CD4-positive, alpha-beta T cell treated with Interleukin-6 for 4 hours (primary cell): ENCODE data around the gene SFTPA2.
"Not testable (repeated sequence)": the region's sequence is repeated elsewhere in the genome, so short reads cannot be mapped to it uniquely, and the experiment has no call there.

Source experiments
- DNase-seq: peaks from one replicate; pipeline ENCODE4 v3.0.0-alpha.2; 2020; ENCODE audit warnings: mixed read lengths

SFTPA2 gene

DNA sequence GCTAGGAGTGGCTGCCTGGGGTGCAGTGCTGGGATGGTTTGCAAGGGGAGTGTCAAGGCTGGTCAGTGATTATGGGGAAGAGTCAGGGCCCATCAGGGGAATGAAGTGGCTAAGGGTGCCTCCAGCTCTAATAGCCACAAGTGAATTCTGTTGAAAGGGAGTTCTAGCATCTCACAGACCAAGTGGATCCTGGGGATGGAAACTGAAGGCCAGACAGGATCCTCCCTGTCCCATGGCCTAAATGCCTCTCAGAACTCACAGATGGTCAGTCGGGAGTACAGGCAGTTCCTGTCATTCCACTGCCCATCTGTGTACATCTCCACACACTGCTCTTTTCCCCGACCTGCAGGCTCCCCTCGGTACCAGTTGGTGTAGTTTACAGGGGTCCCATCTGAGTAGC is 3.2 kb downstream of the SFTPA2 start:
- DNase-seq, result not testable (repeated sequence)

DNA sequence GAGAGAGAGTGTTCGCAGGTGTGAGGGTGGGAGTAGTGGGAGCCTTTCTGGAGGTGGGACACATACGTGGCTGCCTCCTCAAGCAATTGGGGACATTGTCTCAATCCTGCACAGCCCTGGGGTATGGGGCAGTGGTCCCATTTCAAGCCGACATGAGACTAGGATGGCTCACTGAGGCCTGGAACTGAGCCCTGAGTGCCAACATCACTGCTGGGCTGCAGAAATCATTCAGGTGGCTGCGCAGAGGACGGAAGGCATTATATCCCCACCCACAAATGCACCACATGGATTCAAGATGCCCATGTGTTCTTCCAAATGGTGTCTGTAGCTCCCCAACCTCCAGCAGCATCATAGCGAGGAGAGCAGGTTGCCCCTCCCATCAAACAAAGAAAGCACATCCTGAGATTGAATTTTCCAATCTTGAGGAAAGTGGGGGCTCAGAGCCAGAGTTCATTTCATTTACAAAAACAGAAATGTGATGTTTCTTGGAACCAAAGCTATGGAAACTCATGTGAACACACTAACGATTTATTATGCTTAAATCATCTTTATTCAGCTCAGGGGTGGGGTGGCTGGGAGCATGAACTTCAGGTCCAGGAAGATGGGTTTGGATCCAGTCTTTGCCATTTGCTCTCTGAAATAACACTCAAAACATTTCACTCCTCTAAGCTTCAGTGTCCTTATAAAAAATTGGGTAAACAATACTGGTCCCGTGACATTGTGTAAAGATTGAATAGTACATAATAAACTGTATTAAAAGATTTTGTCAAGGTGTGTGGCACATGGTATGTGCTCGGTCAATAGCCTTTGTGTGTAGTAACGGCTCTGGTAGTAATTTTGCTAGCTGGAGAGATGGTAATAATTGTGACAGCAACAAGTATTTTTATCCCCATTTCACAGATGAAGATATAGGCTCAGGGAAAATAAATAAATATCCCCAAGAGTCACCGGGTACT is 4.6 kb downstream of the SFTPA2 start:
- DNase-seq, result no peak

DNA sequence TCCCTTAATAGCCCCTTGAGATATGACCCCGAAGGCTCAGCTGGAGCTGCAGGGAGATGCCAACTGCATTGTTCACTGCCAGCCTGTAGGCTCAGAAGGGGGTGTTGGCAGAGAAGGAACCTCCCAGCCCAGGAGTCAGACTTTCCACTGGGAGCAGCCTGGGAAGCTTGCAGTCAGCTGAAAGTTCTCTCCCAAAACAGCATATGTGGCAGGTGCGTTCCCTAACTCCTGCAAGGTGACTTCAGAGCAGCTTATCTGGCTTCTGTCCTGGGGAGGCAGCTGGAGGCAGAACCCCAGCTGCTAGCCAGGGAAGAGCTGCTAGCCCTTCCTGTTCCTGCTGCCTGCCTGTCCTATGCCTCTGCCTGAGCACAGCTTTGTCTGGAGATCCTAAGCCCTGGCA is 8.1 kb downstream of the SFTPA2 start:
- DNase-seq, result no peak

DNA sequence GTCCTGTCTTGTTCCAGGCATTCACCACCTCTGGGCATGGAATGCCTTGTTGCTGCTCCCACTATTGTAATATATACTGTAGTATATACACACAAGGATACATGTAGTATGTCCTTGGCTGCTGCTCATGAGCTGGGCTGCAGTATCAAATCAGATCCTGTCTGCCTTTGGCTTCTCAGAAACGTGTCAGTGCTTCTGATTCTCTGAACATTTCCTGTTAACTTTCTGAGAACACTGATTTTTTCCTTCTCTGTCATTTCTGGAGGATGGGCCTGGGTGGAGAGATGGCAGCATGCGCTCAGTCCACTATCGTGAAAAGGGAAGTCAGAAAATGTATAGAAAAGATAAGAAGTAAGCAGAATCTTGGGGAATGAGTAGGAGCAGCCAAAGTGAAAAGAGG is 12.2 kb downstream of the SFTPA2 start:
- no peak for DNase-seq

DNA sequence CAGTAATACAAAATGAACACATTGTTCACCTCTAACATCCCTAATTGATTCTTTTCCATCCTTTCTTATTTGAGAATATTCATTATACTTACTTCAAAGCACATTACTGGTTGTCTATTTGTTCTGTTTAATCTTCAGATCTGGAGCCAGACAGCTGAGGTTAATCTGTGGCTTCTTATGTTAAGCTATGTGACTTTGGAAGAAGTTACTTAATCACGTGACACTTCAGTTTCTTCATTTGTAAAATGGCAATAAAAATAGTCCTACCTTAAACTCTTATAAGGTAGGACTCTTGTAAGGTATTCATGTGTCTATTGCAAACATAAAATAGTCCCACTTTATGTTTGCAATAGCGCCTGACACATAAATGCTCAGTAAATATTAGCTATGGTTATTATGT is 13.1 kb downstream of the SFTPA2 start:
- not testable (repeated sequence) for DNase-seq

DNA sequence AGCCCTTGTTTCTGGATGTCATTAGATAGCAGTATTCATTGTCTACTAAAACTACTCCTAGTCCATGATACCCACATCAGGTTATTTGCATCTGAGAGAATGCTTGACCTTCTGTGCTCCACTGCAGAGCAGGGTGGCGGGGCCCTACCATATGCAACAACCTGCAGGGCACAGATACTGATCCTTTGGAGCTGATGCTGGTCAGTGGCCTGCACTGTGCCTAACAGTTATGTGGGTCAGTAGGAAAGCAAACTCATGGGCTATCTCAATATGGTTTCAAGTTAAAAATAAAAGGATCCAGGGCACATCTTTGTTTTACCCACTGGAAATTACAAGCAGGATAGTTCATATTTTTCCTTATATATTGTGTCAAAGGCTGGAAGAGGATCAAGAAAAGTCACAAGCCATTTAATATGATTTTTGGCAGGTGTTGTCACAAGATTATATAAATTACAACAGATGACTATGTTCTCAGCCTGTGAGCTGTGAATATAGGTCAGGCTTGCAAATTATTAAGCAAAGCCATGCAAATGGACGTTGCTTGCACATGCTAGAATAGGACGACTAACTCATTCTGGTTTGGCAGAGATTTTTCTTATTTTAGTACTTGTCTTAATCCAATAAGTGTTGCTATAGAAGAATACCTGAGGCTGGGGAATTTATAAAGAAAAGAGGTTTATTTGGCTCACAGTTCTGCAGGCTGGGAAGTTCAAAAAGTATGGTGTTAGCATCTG is 15.1 kb downstream of the SFTPA2 start:
- DNase-seq, result not testable (repeated sequence)

DNA sequence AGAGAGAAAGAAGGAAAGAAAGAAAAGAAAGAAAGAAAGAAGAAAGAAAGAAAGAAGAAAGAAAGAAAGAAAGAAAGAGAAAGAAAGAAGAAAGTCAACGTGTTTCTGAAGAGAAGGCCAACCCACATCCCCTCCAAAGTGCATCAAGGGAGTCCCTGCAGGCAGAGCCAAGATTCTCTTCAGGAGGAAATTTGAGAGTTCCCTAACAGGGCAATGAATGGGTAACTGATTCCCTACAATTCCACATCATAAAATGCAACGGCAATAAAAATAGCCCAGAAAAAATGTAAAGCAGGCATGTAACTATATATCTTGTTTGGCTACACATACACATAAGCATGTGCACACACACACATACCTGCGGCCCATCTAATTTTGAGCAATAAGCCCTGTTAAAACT is 15.8 kb downstream of the SFTPA2 start:
- not testable (repeated sequence) for DNase-seq

DNA sequence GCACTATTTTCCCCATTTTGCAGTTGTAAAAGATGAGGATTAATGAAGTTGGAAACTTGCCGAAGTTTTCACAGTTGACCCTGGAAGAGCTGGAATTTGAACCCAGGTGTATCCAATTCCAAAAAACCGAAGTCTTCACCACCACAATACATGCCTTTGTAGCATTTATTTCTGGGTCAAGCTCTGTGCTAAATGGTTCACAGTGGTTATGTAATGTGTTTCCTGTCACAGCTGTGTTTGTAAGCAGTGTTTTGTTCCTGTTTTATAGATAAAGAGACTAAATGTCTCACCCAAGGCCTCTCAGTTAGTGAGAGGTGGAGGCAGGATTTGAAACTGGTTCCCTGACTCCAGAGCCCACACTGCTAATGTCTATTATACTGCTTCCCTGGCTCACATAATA is 17.6 kb downstream of the SFTPA2 start:
- no peak for DNase-seq

DNA sequence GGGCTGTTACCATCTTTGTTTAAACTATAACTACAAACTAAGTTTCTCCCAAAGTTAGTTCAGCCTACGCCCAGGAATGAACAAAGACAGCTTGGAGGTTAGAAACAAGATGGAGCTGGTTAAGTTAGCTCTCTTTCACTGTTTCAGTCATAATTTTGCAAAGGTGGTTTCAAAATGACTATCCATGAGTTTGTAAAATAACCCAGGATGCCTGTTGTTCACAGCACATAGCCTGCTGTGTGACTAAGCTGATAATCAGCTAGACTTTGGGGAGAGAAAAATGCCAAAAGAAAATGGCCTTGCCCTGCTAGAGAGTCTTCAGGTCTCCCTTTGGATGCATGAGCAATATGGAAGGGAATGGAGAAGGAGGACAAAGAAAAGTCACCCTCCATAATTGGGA is 19.3 kb downstream of the SFTPA2 start:
- not testable (repeated sequence) for DNase-seq

DNA sequence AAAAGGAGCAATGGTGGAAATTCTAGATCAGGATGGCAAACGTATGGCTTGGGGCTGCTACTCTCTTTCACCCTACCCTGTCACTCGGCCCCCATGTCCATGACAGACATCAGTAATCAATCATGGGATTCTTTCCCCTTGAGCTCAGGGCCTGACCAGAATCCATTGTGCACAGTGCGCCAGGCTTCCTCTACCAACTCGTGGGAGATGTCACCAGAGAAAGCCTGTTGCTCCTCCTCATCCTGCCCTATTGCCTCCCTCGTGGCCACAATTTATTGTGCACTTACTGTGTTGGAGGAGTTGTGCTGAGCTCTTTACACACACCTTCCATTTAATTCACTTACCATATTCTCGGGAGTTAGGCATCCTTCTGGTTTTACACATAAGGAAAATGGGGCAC is 21.9 kb downstream of the SFTPA2 start:
- DNase-seq, result not testable (repeated sequence)

DNA sequence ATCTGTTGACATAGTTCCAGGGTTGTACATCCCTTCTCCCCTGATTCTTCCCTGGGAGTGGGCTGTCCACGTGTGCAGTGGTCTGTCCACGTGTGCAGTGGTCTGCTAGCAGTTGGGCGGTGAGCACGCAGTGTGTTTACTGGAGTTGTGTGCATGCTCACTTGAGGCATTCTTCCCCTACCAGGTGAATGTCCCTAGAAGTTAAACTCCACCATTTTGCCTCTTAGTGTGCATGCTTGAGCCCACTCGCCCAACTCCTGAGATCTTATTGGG is 26.4 kb downstream of the SFTPA2 start:
- not testable (repeated sequence) for DNase-seq

DNA sequence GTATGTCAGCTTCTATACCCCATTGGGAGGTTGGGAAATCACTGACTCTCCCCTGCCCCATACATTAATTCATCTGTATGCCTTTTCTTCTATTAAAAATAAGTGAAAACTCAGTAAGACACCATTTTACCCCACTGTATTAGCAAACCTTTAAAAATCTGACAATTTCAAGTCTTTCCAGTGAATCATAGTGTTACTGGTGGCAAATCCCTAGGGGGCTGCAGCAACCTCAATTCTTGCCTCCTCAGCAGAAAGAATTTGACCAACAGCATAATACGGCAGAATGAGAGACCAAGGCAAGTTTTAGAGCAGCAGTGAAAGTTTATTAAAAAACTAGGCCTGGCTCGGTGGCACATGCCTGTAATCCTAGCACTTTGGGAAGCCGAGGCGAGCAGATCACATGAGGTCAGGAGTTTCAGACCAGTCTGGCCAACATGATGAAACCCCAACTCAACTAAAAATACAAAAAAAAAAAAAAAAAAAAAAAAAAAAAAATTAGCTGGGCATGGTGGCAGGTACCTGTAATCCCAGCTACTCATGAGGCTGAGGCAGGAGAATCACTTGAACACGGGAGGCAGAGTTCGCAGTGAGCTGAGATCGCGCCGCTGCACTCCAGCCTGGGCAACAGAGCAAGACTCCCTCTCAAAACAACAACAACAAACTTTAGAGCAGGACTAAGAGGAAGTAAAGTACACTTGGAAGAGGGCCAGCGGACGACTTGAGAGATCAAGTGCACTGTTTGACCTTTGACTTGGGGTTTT is 26.9 kb downstream of the SFTPA2 start:
- not testable (repeated sequence) for DNase-seq

DNA sequence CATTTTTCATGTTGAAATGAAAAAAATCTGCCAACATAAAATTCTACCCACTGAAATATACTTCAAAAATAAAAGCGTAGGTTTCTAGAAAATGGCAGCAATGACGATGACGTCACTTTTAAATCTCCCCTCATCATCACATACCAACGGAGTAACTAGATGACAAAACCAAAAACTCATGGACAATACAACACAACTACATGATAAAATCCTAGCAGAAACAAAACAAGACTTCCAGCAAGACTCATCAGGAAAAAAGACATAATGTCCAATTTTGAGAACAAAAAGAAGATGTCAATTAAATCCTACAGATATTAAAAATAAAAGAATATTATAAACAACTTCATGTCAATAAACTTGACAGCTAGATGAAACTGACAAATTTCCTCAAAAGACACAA is 31.9 kb downstream of the SFTPA2 start:
- DNase-seq, result not testable (repeated sequence)

DNA sequence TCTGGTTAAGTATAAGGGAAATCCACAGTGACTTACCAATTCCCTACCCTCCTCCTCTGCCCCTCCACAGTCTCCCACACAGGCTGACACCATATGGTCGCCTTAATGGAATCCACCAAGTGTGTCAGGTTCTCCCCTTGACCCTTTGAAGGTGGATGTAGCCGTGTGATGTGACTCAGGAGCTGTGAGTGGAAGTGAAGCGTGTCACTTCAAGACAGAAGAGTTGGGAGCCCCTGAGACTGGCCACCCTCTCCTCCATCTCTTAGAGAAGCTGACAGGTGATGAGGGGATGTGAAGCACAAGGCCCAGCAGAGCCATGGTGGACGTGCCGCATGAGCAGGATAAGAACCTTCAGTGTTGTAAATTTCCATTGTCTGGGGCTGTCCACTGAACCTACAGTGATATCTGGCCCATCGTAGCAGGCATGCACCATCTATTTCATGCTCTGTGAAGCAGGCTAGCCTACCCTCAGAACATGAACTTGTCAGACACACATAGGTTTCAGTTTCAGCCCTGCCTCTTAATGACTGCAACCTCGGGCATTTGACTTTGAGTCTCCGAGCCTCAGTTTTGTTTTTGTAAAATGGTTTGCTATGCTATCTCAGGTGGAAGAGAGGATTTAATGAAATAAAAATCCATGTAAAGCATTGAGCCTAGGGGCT is 35.0 kb downstream of the SFTPA2 start:
- DNase-seq, result not testable (repeated sequence)

DNA sequence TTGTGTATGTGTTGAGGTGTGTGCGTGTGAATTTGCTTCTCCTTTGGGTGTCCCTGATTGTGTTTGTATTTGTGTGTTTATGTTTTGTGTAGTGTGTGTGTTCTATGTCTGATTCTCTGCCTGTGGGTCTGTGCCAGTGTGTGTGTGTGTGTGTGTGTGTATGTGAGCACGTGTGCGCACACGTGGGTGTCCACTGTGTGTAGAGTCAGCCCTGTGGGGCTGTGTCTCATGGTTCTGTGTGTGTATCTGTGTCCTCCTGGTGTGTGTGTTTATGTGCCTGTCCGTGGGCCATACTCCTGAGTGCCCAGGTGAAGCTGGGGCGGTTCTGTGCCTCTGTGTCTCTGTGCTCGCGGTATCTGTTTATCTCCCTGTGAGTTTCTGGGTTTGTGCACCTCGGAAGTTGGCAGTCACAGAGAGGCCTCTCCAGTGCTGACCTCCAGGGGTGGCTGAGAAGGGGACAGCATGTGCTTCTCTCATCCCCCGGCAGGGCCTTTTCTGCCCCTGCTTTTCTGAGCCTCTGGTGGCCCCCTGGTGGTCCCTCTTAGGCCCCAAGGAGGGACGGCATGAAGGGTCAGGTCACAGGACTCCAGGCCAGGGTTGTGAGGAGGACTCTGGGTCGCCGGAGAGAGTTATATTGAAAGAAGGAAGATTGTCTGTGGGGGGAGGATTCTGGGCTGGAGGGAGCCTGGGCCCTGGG is 36.9 kb downstream of the SFTPA2 start:
- DNase-seq, result not testable (repeated sequence)

DNA sequence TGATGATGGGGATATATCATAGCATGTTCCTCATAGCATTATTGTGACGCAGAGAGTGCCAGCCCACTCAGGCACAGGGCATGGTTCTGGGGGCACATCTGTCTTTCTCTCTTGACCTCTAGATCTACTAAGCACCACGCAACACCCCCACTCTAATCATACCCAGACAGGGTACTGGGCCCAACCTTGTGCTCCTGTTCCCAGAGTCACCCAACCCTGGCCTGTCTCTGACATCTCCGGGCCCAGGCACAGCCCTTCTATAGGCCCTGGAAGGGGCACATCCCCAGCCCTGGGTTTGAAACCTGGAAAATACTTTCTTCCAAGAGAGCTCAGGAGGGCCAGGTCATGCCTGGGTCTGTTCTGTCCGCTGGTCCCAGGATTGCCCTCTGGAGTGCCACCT is 37.7 kb downstream of the SFTPA2 start:
- not testable (repeated sequence) for DNase-seq

DNA sequence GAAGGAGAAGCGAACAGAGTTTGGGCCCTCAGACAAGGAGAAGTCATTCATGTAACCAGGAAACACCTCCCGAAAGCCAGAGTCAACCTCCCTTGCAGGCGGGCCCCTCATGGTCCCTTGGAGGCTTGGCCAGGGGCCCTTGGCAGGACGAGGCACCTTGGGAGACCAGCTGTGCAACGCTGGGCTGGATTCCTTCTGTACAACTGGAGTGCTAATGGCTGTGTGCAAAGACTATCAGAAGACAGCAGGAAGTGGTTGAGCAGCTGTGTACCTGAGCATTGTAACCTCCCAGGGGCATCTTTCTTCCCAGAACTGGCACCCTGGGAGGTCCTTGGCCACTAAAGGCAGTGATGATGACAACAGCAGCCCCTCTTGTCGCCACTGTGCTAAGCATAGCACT is 38.5 kb downstream of the SFTPA2 start:
- DNase-seq, result not testable (repeated sequence)

DNA sequence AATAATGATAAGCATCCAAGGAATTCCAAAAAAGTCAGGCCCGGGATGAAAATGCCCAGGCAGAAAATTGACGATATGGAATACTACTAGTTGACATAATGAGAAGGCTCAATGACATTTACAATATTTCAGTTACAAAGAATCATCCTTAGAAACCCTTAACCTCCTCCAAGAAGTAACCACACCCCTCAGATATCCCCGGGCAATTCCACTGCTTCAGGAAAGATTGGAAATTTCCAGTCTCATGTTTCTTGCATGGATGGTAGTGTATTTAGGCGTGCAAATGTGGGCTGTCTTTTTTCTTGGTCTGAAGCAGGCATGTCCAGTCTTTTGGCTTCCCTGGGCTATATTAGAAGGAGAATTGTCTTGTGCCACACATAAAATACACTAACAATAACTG is 42.6 kb downstream of the SFTPA2 start:
- DNase-seq, result not testable (repeated sequence)

DNA sequence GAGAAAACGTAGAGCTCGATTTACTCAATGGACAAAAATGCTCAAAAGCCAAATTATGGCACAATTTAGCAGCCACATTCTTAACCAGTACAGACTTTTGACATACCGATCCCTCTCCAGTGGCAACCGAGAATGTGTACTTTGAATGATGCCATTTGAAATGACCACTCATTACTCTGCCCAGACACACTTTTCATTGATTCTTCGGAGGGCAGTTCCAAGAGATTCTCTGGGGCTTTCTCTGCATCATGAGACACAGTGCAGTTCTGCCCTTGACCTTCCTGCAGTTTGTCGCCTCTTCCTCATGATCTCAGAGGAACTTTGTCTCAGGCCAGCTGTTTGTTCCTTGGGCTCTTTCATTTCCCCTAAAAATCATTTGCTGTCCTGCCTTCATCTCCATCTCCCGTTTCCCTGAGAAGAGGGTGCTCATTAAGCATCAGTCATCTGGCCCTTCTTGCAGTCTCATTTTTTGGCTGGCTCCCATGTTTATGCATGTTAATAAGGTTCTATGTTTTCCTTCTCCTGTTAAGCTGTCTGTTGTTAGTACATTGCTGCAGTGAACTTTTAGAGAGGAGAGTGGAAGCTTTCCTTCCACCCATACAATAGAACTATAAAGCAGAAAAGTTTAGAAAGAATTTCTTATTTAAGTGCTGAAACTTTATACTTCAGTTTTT is 43.5 kb downstream of the SFTPA2 start:
- not testable (repeated sequence) for DNase-seq

DNA sequence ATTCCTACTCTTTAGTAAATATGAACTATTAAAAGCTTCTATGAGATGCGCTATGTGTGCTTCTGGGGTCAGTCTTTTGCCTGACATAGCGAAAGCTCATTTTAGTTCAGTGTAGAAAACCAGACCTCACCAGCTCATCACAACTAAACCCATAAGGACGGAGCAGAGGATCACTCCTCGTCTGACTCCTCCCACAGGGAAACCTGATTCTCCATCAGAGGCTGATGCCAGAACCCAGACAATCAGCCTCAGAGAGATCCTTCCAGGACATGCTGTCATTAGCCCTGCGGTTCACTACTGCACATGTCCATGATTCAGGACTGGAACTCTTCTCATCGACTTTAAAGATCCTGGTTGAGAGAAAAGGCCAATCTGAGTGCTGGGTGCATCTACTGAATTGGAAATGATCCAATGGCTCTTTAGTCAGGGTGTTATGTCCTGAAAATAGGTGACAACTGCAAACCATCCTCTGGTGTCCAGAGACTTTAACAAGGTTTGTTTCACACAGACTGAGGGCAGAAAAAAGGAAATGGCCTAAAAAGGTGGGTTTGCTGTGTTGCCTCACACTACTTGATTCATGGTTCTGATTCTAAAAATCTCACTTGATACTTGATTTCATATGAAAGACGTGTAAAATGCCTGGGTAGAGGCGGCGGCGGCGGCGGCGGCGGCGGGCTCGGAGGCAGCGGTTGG is 48.2 kb downstream of the SFTPA2 start, which contains the start of gene EIF5AL1:
TSS of gene EIF5AL1 (plus strand) at position 643 of the 693 bp plus-strand sequence. CDS start 117 bp downstream, outside the sequence.
- not testable (repeated sequence) for DNase-seq
